HCEC 1CT (cell line): ENCODE results near the gene SNX10.
"Not testable (repeated sequence)": the region's sequence is repeated elsewhere in the genome, so short reads cannot be mapped to it uniquely, and the experiment has no call there.

Experiments used
- DNase-seq: peaks from one replicate; pipeline ENCODE4 v3.0.0-alpha.2; 2017

The SNX10 gene, protein sequence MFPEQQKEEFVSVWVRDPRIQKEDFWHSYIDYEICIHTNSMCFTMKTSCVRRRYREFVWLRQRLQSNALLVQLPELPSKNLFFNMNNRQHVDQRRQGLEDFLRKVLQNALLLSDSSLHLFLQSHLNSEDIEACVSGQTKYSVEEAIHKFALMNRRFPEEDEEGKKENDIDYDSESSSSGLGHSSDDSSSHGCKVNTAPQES

DNA sequence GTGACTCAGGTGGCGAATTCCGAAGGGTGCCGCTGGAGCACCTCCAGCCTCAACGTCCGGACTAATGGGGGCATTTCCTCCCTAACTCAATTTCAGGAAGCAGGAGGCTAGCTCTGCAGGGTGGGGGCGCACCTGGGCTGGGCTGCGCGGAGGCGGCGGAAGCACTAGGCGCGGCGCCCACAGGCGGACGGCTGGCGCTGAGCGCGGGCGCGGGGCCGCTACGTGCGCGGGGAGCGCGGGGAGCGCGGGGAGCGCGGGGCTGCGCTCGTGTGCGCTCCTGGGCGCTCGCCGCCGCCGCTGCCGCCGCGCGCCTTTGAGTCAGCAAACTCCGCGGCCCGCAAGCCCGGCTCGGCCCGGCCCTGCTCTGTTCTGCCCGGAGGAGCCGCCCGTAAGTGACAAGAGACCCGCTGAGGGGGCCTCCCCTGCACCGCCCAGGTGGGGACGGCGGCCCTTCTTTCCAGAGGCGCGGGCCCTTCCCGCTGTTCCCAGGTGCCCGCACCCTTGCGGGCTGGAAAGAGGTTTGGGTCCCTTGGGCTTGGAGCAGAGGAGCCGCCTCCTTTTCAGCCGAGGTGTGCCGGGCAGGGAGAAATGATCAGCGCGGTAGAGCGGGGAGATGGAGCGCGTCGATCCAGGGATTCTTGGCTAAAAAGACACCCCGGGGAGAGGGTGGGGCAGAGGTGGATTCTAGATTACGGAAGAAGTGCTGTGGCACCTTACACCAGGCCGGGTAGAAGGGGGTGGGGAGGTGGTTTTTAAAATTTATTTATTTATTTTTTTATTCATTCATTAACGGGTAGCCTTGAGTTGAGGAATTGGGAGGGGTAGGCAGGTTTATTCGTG lies at the start of gene SNX10:
SNX10 (plus strand) TSS at position 164 of the 840 bp plus-strand sequence. CDS start 54,581 bp downstream, outside the sequence.
- DNase-seq = no peak

DNA sequence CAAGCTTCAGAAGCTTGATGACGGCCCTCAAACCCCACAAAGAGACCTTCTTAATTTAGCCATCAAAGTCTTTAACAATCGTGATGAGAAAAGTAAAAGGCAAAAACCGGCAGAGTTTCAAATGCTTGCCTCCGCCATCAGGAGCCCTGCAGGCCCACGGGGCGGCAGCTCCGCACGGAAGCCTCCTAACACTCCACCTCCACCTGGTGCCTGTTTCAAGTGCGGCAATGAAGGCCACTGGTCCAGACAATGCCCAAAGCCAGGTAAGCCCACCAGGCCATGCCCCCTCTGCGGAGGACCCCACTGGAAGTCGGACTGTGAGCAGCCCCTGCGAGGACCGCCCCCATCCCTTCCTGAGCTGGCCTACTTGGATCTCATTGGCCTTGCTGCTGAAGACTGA lies 46.5 kb upstream of the SNX10 start:
- DNase-seq = no peak

DNA sequence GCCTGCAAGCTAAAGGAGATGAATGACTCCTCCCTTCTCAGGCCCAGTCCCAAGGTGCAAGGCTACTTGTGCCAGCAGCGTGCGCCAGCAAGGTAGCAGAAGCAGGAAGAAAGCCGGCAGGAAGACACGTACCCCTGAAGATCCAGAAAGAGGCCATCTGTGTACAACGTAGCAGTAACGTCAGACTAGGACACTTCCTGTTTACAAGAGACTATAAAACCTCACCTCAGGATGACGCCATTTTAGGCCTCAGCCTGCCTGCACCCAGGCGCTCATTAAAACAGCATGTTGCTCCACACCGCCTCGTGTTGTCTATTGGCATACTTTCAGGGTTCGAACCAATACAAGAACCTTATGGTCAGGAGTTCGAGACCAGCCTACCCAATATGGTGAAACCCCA lies 41.4 kb upstream of the SNX10 start:
- DNase-seq = no peak

DNA sequence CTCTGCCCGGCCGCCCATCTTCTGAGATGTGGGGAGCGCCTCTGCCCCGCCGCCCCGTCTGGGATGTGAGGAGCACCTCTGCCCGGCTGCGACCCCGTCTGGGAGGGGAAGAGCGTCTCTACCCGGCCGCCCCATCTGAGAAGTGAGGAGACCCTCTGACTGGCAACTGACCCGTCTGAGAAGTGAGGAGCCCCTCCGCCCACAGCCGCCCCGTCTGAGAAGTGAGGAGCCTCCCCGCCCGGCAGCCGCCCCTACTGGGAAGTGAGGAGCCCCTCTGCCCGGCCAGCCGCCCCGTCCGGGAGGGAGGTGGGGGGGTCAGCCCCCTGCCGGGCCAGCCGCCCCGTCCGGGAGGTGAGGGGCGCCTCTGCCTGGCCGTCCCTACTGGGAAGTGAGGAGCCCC lies 29.8 kb upstream of the SNX10 start:
- not testable (repeated sequence) for DNase-seq

DNA sequence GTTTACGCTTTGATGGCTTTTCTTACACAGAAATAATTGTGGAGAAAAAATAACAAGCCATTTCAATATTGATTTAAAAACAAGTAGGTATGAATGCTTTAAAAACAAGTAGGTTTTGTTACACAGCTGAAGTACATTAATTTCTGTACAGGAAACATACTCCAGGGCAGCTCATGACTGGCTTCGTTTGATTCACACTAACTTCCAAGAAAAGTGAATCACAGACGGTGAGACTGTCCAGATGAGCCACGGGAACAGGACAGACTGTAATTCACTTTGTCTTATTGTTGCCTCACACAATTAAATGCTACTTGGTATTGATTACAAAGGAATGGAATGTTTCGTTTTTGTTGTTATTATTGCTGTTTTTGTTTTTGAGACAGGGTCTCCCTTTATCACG lies 26.6 kb upstream of the SNX10 start:
- DNase-seq = peak; percentile 9

DNA sequence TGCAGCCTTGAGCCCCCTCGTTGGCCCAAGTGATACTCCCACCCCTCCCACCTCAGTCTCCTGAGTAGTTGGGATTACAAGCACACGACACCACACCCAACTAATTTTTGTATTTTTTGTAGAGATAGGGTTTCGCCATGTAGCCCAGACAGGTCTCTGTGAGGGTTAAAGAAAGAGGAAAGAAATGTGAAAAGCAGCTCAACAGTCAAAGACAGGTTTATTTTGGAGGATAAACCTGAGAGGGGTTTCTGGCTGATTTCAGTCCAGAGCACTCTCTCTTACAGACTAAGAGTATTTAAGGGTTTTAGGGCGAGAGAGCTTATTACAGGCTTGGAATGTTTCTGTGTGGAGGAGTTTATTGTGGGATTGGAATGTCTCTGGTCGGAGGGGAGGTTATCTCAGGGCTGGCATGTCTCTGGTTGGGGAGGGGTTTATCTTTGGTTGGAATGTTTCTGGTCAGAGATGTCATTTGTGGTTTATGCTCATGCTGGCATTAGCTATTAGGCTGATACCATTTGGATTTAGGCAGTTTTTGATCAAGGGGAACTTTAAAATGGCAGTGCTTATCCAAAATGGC lies 26.1 kb upstream of the SNX10 start:
- no peak for DNase-seq

DNA sequence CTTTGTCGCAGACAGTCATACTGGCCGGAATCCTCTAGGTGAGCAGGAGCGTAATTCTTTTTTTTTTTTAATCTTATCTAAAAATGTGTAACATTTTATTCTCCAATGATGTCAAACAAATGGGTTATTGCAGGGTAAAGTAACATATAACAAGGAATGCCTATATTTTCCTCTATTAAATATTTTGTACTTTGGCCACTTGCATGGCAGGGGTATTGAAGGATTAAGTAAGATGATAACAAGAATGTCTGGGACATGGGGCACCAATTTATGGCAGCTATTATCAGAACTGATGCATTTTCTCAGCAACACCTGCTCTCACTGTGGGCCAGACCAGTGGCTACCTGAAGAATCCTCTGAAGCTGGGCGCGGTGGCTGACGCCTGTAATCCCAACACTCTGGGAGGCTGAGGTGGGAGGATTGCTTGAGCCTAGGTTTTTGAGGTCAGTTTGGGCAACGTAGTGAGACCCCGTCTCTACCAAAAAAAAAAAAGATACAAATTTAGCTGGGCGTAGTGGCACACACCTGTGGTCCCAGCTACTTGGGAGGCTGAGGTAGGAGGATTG lies 24.0 kb upstream of the SNX10 start:
- no peak for DNase-seq

DNA sequence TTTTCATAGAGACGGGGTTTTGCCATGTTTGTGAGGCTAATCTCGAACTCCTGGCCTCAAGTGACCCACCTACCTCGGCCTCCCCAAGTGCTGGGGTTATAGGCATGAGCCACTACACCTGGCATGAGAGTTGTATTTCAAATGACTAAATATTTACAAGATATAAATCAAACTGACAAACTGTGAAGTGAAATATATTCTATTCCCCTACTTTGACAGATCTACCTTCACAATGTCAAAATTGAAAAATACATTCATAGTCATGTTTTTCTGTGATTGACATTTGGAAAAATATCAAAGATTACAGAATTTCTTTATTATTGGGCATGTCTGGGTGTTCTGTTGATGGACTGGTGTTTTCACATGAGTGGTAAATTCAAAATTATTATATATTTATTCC lies 16.4 kb upstream of the SNX10 start:
- DNase-seq = no peak

DNA sequence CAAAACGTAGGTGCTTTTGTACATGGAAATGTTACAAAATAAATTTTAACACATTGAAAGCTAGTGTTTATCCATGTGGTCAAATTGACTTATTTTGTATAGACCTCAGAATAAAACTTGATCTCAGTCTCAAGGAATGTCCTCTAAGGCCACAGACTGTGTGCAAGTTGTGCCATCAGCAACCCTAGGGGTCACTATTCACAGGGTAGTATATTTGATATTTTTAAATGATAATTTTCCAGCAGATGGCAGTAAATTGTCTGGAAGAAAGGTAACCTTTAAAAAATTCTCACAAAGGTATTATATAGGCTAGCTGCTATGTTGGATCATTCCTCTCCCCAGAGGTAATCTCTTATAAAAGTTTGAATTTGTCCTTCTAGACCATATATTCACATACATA lies 12.9 kb upstream of the SNX10 start:
- peak; percentile 51 for DNase-seq

DNA sequence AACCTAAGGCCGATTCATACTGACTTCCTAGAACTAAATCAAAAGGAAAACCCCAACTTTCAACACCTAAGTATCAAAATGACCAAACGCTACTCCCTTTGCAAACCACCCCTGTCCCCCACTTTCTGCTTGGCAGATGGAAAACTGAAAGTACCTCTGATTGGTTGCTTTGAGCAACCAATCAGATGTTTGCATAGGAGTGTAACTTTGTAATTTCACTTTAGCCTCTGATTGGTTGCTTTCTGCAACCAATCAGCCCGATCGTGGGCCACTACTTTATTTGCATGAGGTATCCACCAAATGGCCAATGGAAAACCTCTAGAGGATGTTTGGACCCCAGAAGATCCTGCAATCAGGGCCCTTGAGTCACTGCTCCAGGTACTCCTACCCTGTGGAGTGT lies 12.3 kb upstream of the SNX10 start:
- DNase-seq = peak; percentile 13

DNA sequence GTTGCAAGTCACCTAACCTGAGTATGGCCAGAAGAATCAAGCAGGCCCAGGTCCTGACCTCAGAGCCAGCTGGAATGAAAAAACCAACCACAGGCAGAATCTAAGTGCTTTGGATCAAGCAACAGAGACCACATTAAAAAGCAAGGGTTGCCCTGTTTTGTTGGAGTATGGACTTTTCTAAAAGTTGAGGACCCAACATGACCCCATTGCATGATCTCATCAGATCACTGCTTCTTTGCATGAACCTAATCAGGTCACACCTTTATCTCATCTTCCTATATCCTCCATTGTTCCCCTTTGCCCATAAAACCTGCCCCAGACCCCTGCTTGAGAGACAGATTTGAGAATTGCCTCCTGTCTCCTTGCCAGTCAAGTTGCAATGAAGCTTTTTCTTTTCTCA lies 11.6 kb upstream of the SNX10 start:
- no peak for DNase-seq

DNA sequence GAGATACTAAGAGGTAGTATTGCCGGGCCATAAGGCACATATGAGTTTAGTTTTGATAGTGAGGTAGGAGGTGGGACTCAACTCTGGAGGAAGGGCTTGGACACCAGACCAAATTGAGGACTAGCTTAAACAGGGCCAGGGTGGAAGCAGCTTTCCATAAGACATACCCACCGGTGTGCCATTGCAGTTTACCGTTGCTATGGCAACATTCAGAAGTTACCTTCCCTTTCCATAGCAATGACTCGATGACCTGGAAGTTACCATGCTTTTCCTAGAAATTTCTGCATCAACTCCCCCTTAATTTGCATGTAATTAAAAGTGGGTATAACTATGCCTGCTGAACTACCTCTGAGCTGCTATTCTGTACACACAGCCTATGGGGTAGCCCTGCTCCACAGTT lies 10.9 kb upstream of the SNX10 start:
- no peak for DNase-seq

DNA sequence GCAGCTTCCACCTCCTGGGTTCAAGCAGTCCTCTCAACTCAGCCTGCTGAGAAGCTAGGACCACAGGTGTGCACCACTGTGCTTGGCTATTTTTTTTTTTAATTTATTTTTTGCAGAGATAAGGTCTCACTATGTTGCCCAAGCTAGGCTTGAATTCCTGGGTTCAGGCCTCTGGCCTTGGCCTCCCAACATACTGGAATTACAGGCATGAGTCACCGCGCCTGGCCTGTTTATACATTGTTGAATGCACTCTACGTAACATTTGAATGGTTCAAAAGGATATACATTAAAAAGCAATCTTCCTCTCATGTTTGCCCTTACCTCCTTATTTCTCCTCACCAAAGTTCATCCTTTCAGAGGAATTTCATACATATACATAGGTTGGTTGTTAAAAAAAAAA lies 7.2 kb upstream of the SNX10 start:
- no peak for DNase-seq

DNA sequence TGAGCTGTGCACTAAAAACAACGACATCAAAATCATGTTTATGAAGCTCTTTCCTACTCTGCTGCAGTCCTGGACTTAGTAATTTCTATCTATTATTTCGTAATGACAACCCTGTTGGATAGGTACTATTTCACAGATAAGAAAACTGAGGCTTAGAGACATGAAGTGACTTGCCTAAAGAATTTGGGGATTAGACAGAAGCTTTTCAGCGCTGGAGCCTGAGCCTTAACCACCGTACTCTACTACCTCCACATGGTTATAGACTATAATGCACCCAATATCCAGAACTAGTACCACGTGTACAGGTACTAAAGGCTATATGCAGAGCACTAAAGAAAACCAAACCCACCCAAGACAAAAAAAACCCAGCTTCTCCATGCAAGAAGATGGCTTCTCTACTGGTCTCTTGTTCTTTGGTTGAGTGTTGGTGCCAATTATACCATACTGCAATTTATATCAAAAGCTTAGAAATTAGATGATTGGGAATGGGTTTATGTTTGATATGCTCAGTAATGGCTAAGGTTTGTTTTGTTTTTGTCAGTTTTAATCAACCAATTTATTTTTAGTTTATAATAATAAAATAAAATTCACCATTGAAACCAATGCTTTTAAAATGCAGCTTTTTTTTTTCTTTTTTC lies 6.5 kb upstream of the SNX10 start:
- DNase-seq = peak; percentile 35

DNA sequence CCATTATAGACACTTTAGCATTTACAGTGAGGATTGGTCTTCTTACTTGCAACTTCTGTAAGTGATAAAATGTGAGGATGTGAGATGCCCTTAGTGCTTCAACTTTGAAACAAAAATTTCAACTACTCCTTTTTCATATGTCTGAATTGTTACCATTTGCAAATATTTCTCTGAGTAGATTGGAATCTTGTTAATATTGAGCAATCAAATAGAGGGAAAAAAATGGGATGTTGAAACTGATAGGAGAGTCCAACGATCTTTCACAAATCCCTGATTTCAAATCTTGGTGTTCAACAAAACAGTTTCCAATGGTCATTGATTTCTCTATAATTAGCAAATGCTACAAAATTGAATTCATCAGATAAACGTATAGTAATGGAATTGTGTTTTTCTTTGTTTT lies 5.5 kb upstream of the SNX10 start:
- no peak for DNase-seq

DNA sequence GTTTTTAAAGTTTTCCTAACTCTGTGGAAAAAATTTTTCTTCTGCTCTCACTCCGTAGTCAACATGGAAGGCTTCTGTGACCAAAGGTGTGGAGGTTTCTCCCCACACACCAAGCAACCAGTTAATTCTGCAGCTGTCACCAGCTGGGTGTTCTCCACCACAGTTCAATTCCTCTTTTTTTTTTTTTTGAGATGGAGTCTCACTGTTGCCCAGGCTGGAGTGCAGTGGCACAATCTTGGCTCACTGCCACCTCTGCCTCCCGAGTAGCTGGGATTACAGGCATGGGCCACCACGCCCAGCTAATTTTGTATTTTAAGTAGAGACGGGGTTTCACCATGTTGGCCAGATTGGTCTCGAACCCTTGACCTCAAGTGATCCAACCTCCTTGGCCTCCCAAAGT lies 3.5 kb upstream of the SNX10 start:
- not testable (repeated sequence) for DNase-seq

DNA sequence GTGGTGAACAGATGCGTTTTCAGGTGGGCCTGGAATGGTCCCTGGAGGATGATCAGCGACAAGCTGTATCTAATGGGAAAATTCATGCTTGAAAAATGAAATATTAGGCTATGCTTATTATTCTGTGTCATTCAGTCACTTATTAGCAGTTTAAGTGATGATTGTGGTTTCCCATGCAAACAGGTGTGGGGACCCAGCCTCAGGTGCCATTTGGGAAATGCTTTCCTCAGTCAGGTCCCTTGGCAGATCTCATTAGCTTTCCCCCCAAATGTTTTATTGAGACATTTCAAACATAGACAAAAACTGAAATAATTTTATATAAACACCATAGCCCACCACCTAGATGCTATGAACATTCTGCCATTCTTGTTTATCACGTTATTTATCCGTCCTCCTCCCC lies 411 bp upstream of the SNX10 start:
- no peak for DNase-seq

DNA sequence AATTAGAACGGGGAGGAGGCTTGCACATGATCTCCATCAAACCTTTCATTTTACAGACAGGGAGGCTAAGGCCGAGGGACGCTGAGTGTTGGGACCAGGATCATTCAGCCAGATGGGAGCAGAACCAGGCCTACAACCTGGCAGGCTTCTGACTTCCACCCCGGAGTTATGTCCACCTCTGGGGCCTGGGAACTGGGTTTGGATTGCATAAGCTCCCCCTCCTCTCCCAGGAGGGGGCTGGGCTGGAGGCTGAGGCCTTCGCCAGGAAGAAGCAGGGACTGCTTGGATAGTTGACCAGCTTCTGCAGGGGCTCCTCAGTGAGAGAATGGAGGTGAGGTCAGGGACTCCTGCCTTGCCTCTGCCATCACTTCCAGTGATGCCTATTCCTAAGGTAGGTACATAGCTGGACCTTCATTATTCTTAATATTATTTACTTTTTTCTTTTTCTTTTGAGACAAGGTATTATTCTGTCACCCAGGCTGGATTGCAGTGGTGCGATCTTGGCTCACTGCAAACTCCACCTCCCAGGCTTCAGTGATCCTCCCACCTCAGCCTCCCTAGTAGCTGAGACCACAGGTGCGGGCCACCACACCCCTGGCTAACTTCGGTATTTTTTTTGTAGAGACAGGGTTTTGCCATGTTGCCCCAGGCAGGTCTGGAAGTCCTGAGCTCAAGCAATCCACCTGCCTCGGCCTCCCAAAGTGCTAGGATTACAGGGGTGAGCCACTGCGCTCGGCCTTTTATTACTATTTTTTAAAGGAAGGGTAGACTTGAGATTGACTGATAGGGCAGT lies 1.3 kb downstream of the SNX10 start:
- no peak for DNase-seq

DNA sequence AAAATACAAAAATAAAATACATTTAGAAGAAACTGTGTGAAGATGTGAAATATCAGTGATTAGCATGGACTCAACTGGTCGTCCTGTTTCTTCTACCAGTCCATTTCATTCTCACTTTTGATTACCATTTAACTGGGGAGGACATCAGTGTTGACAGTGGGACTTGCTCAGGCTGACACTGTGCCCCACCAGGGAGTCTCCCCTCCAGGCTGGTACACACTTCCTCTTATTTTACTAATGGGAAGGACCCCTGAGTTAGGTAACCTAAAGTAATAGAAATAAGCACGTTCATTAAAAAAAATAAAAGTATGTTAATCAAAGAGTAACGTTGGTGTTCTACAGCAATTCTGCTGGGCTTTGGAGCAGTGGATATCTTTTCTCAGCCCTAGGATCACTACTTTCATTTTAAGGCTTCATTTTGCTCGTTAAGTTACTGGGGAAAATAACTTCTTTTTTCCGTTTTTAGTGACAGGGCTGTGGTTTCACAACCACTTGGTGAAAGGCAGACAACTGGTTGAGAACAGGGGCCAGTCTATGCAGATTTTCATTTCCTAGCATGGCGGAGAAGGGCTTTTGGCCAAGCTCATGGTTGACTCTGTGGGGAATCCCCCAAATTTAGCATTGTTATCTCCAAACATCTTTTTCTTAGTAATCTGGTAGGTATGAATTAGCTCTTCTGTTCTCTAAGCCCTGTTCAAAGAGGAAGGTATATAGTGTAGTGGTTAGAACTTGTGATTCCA lies 2.1 kb downstream of the SNX10 start:
- DNase-seq = no peak

DNA sequence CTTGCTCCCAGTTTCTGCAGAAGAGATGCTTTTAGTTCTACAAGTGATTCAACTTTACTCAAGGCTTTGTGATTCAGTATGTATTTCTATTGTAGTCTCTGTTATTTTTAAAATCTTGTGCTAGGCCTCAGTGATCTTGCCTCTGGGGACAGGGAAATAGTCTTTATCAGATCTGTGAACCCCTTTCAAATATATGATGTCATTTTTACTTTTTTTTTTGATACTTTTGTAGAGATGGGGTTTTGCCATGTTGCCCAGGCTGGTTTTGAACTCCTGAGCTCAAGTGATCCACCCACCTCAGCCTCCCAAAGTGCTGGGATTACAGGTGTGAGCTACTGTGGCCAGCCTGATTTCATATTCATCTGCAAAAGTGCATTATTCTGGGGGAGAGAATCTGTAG lies 3.4 kb downstream of the SNX10 start:
- DNase-seq = no peak

DNA sequence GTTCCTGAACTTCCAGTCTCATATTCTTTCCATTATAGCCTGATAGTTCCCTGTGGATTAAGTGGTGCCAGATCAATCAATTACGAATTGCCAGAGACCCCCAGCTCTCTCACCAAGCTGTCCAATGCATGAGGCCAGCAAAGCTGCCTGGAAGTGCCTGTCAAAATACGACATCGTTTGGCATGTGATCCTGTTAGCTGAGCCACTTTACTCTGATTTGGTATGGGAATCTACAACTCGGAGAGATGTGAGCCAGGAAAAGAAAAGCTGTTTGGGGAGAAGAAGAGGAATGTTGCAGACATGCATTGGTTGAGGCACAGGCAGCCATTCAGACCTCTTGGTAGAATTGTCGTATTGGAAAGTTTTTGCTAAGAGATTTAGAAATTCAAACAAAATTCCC lies 3.9 kb downstream of the SNX10 start:
- DNase-seq = no peak
